Ramos (cell line): ENCODE results near the gene NDUFB7.
"Not testable (repeated sequence)": the region's sequence is repeated elsewhere in the genome, so short reads cannot be mapped to it uniquely, and the experiment has no call there.

Experiments
- in situ Hi-C: fragments of 300-500 bp; cut with MboI; formaldehyde crosslinking; loops from one replicate; pipeline ENCODE4 v1.14.3; 2022; ENCODE audit warnings: low sequenced_read_pairs; ENCODE audit not compliant: unreplicated experiment

Gene NDUFB7

GRCh38 chr19:14554382-14554812 lies 17.5 kb downstream of the NDUFB7 start:
- in situ Hi-C loops: no loop called here

- in situ Hi-C loops: no loop called here
Measured at GRCh38 chr19:14553939-14554243, 18.0 kb downstream of the NDUFB7 start.

- in situ Hi-C loops: no loop called here
Measured at GRCh38 chr19:14553042-14553938, 18.6 kb downstream of the NDUFB7 start.

- in situ Hi-C loops: not testable (repeated sequence)
Measured at GRCh38 chr19:14552006-14552360, 19.9 kb downstream of the NDUFB7 start.

GRCh38 chr19:14551134-14552005 lies 20.5 kb downstream of the NDUFB7 start:
- in situ Hi-C loops: not testable (repeated sequence)

- in situ Hi-C loops: no loop called here
Measured at GRCh38 chr19:14550201-14550754, 21.6 kb downstream of the NDUFB7 start.

GRCh38 chr19:14545716-14546082 lies 26.2 kb downstream of the NDUFB7 start:
- in situ Hi-C loops: no loop called here

GRCh38 chr19:14544977-14545715 lies 26.7 kb downstream of the NDUFB7 start:
- in situ Hi-C loops: no loop called here

- in situ Hi-C loops: no loop called here
Measured at GRCh38 chr19:14544047-14544446, 27.8 kb downstream of the NDUFB7 start.

- in situ Hi-C loops: no loop called here
Measured at GRCh38 chr19:14542711-14543328, 29.0 kb downstream of the NDUFB7 start.

GRCh38 chr19:14541979-14542378 lies 29.9 kb downstream of the NDUFB7 start:
- in situ Hi-C loops: not testable (repeated sequence)

- in situ Hi-C loops: no loop called here
Measured at GRCh38 chr19:14540741-14541525, 30.9 kb downstream of the NDUFB7 start.

- in situ Hi-C loops: no loop called here
Measured at GRCh38 chr19:14536926-14537692, 34.8 kb downstream of the NDUFB7 start.

GRCh38 chr19:14533450-14533849 lies 38.4 kb downstream of the NDUFB7 start:
- in situ Hi-C loops: no loop called here

GRCh38 chr19:14530506-14530905 lies 41.4 kb downstream of the NDUFB7 start:
- in situ Hi-C loops: no loop called here

- in situ Hi-C loops: no loop called here
Measured at GRCh38 chr19:14530005-14530348, 41.9 kb downstream of the NDUFB7 start.

GRCh38 chr19:14529254-14530004 lies 42.4 kb downstream of the NDUFB7 start, which contains the start of gene TECR:
Gene TECR, plus strand, starts transcription at chr19:14529594. Its CDS starts 103 bp downstream, at chr19:14529697.
- in situ Hi-C loops: no loop called here
